ENCODE measurements around the gene DLGAP1.
A peak's percentile ranks its signal among the peaks of the same experiment; 100 is the strongest.

Gene DLGAP1

GRCh38 chr18:3504637-3505036, 950.5 kb downstream of the DLGAP1 start:
- Histone ChIP-seq H3K4me2 (ENCODE audit: low read length) (no peak overlapping the region), H3K9me3 (ENCODE audit: insufficient read depth, low read length) (no peaks in the 10 kb centered on the region), H4K20me1 (ENCODE audit: insufficient read depth, low read length) (no peaks in the 10 kb centered on the region), H3K4me3 (ENCODE audit: low read length) (no peak overlapping the region), H3K36me3 (replicated peaks; ENCODE audit: low read depth, low read length) (peaks cover 8% of the 10 kb centered on the region), H3K79me2 (ENCODE audit: low read length) (peaks cover 28% of the 10 kb centered on the region), H3K27ac (ENCODE audit: low read length) (no peak overlapping the region), H3K4me1 (ENCODE audit: low read length) (peaks cover 15% of the 10 kb centered on the region), H3K27me3 (ENCODE audit: low read depth, low read length) (no peaks in the 10 kb centered on the region), H2AFZ (ENCODE audit: low read depth, low read length) (no peak overlapping the region), H3K9ac (ENCODE audit: low read length) (no peak overlapping the region)
- TF ChIP-seq CTCF (IDR thresholded peaks at IDR 0.05; ENCODE audit: low read depth, low read length): no peak
- TF ChIP-seq EZH2phosphoT487 (IDR thresholded peaks at IDR 0.05; ENCODE audit: low read depth): no peak

GRCh38 chr18:3502650-3503049, 952.5 kb downstream of the DLGAP1 start:
- H4K20me1 ChIP-seq (ENCODE audit: insufficient read depth, low read length): no peaks in the 10 kb centered on the region
- peaks cover 8% of the 10 kb centered on the region for H3K36me3 ChIP-seq (replicated peaks; ENCODE audit: low read depth, low read length)
- H3K4me2 ChIP-seq (ENCODE audit: low read length): no peak overlapping the region
- TF ChIP-seq EZH2phosphoT487 (IDR thresholded peaks at IDR 0.05; ENCODE audit: low read depth) (no peak), CTCF (IDR thresholded peaks at IDR 0.05; ENCODE audit: low read depth, low read length) (no peak)
- H3K79me2 ChIP-seq (ENCODE audit: low read length): peaks cover 48% of the 10 kb centered on the region
- H3K4me1 ChIP-seq (ENCODE audit: low read length): peaks cover 23% of the 10 kb centered on the region
- H3K27ac ChIP-seq (ENCODE audit: low read length): no peak overlapping the region
- H2AFZ ChIP-seq (ENCODE audit: low read depth, low read length): no peak overlapping the region
- H3K9me3 ChIP-seq (ENCODE audit: insufficient read depth, low read length): no peaks in the 10 kb centered on the region
- no peaks in the 10 kb centered on the region for H3K27me3 ChIP-seq (ENCODE audit: low read depth, low read length)
- H3K4me3 ChIP-seq (ENCODE audit: low read length): no peak overlapping the region
- no peak overlapping the region for H3K9ac ChIP-seq (ENCODE audit: low read length)

GRCh38 chr18:3500016-3500415, 955.1 kb downstream of the DLGAP1 start:
- H3K9ac ChIP-seq (ENCODE audit: low read length): peak overlapping the region; percentile 90
- no peak for TF ChIP-seq EZH2phosphoT487 (IDR thresholded peaks at IDR 0.05; ENCODE audit: low read depth)
- TF ChIP-seq CTCF (IDR thresholded peaks at IDR 0.05; ENCODE audit: low read depth, low read length): no peak
- peaks cover 54% of the 10 kb centered on the region for H3K79me2 ChIP-seq (ENCODE audit: low read length)
- H3K4me3 ChIP-seq (ENCODE audit: low read length): peak overlapping the region; percentile 88
- no peaks in the 10 kb centered on the region for H4K20me1 ChIP-seq (ENCODE audit: insufficient read depth, low read length)
- peaks cover 8% of the 10 kb centered on the region for H3K36me3 ChIP-seq (replicated peaks; ENCODE audit: low read depth, low read length)
- H3K4me1 ChIP-seq (ENCODE audit: low read length): peaks cover 48% of the 10 kb centered on the region
- H3K27ac ChIP-seq (ENCODE audit: low read length): peak overlapping the region; percentile 95
- peak overlapping the region; percentile 92 for H3K4me2 ChIP-seq (ENCODE audit: low read length)
- H3K27me3 ChIP-seq (ENCODE audit: low read depth, low read length): no peaks in the 10 kb centered on the region
- H2AFZ ChIP-seq (ENCODE audit: low read depth, low read length): no peak overlapping the region
- H3K9me3 ChIP-seq (ENCODE audit: insufficient read depth, low read length): no peaks in the 10 kb centered on the region

- Histone ChIP-seq H2AFZ (ENCODE audit: low read depth, low read length) (no peak overlapping the region; the same call in 1 of the 2 replicates), H4K20me1 (ENCODE audit: insufficient read depth, low read length) (no peaks in the 10 kb centered on the region), H3K4me1 (ENCODE audit: low read length) (peaks cover 52% of the 10 kb centered on the region), H3K9me3 (ENCODE audit: insufficient read depth, low read length) (no peaks in the 10 kb centered on the region), H3K9ac (ENCODE audit: low read length) (peak overlapping the region; percentile 90), H3K79me2 (ENCODE audit: low read length) (peaks cover 54% of the 10 kb centered on the region), H3K27me3 (ENCODE audit: low read depth, low read length) (no peaks in the 10 kb centered on the region), H3K4me3 (ENCODE audit: low read length) (peak overlapping the region; percentile 88), H3K27ac (ENCODE audit: low read length) (peak overlapping the region; percentile 95), H3K4me2 (ENCODE audit: low read length) (peak overlapping the region; percentile 92), H3K36me3 (replicated peaks; ENCODE audit: low read depth, low read length) (peaks cover 4% of the 10 kb centered on the region)
- TF ChIP-seq CTCF (IDR thresholded peaks at IDR 0.05; ENCODE audit: low read depth, low read length): no peak
- TF ChIP-seq EZH2phosphoT487 (IDR thresholded peaks at IDR 0.05; ENCODE audit: low read depth): no peak
Observed at GRCh38 chr18:3499501-3499900, 955.6 kb downstream of the DLGAP1 start.
